Measurements from ENCODE around the gene ARF3. TPM values are rescaled to one million over a fixed set of nuclear protein-coding genes. Genes with fewer than 3 reads are reported as not detected.

ARF3 gene
- 66.7 and 91.0 TPM in 2 replicates for total RNA-seq

GRCh38 chr12:48957141-48958048, at the start of gene ARF3:
Gene ARF3, minus strand, starts transcription at chr12:48957487. Its CDS starts 16,392 bp downstream, at chr12:48941095.

GRCh38 chr12:48999371-49000131, 42.3 kb upstream of the ARF3 start, which contains the start of gene DDN:
Gene DDN, minus strand, starts transcription at chr12:48999375. Its CDS starts 88 bp downstream, at chr12:48999287.

GRCh38 chr12:48978291-48978740, 21.0 kb upstream of the ARF3 start, which contains the start of gene WNT1:
Gene WNT1, plus strand, starts transcription at chr12:48978322. Its CDS starts 329 bp downstream, at chr12:48978651.

GRCh38 chr12:48925304-48926011, 31.8 kb downstream of the ARF3 start, which contains the start of gene FKBP11:
Gene FKBP11, minus strand, starts transcription at chr12:48925492. Its CDS starts 64 bp downstream, at chr12:48925428.

Other genes with a start within 250 kb of the ARF3 start
- gene CCNT1, start 240.8 kb downstream of the ARF3 start, total RNA-seq, result 18.6 and 20.1 TPM in 2 replicates
- gene ADCY6, start 168.4 kb downstream of the ARF3 start, total RNA-seq, result 15.8 and 42.2 TPM in 2 replicates
- 27.5 and 37.7 TPM in 2 replicates for gene CACNB3, start 139.0 kb downstream of the ARF3 start, total RNA-seq
- gene DDX23, start 105.3 kb downstream of the ARF3 start, total RNA-seq, result 46.5 and 49.5 TPM in 2 replicates
- gene RND1, start 91.6 kb downstream of the ARF3 start, total RNA-seq, result 3.4 TPM in 1 of 2 replicates, not detected in the other
- gene FKBP11, start 32.0 kb downstream of the ARF3 start, total RNA-seq, result 40.2 and 48.4 TPM in 2 replicates
- not detected in 2 replicates for gene WNT10B, start 14.2 kb upstream of the ARF3 start, total RNA-seq
- not detected in 2 replicates for gene WNT1, start 20.8 kb upstream of the ARF3 start, total RNA-seq
- under 0.01 and 1.4 TPM in 2 replicates for gene DDN, start 41.9 kb upstream of the ARF3 start, total RNA-seq
- gene PRKAG1, start 61.3 kb upstream of the ARF3 start, total RNA-seq, result 72.3 and 79.4 TPM in 2 replicates
- gene KMT2D, start 103.3 kb upstream of the ARF3 start, total RNA-seq, result 16.4 and 42.4 TPM in 2 replicates
- 0.78 TPM in 1 of 2 replicates, not detected in the other for gene RHEBL1, start 112.5 kb upstream of the ARF3 start, total RNA-seq
- under 0.01 TPM in 1 of 2 replicates, not detected in the other for gene DHH, start 137.3 kb upstream of the ARF3 start, total RNA-seq
- 31.7 and 38.4 TPM in 2 replicates for gene LMBR1L, start 153.4 kb upstream of the ARF3 start, total RNA-seq
- gene TUBA1B, start 173.9 kb upstream of the ARF3 start, total RNA-seq, result 571 and 3,378 TPM in 2 replicates
- 301 and 1,578 TPM in 2 replicates for gene TUBA1A, start 231.6 kb upstream of the ARF3 start, total RNA-seq

Measured in epithelial cell of alveolus of lung (primary cell).